WTC11 (cell line): ENCODE data around the gene ATP1A4. TPM values are rescaled to one million over a fixed set of nuclear protein-coding genes. Genes with fewer than 3 reads are reported as not detected.

Source experiments
- ATAC-seq: fragments of 200-7000 bp; cut with Tn5 transposase; 2 replicates; pipeline ENCODE4 v1.10.0; 2021; ENCODE audit warnings: mild to moderate bottlenecking, moderate library complexity
- CTCF ChIA-PET: fragments of 300-600 bp; sonication (Branson Sonifier 250); formaldehyde crosslinking; loops from one replicate; lab custom pipeline; 2021; ENCODE audit warnings: antibody characterized with exemption; lab: Charles Lee
- POLR2A ChIA-PET: fragments of 350-600 bp; sonication (Branson Sonifier 250); formaldehyde crosslinking; loops from one replicate; lab custom pipeline; 2021; ENCODE audit warnings: antibody characterized with exemption; lab: Charles Lee
- DNase-seq: peaks from one replicate; pipeline ENCODE4 v3.0.0; 2021; ENCODE audit warnings: low spot score
- H3K27ac Mint-ChIP-seq: 2 replicates; pipeline ENCODE4 v1.8.0; 2021; ENCODE audit warnings: mixed read lengths
- H3K27me3 Mint-ChIP-seq: 2 replicates; pipeline ENCODE4 v1.8.0; 2021; ENCODE audit warnings: low read depth, mild to moderate bottlenecking, moderate library complexity, mixed read lengths
- H3K36me3 Mint-ChIP-seq: 2 replicates; pipeline ENCODE4 v1.8.0; 2021; ENCODE audit warnings: mixed read lengths
- H3K4me1 Mint-ChIP-seq: 2 replicates; pipeline ENCODE4 v1.8.0; 2022; ENCODE audit warnings: mixed read lengths
- H3K4me3 Mint-ChIP-seq: 2 replicates; pipeline ENCODE4 v1.8.0; 2021; ENCODE audit warnings: mild to moderate bottlenecking, moderate library complexity, mixed read lengths
- H3K9me3 Mint-ChIP-seq: 2 replicates; pipeline ENCODE4 v1.8.0; 2021; ENCODE audit warnings: mixed read lengths
- CBFB ChIP-seq: sonication (generic); formaldehyde crosslinking; IDR thresholded peaks from 2 replicates; pipeline ENCODE4 v1.8.1; 2022; ENCODE audit warnings: mild to moderate bottlenecking, low read depth, missing genetic modification reagents
- FOXJ3 ChIP-seq: sonication (generic); formaldehyde crosslinking; IDR thresholded peaks from 2 replicates; pipeline ENCODE4 v1.9.0; 2021; ENCODE audit warnings: missing genetic modification reagents, mild to moderate bottlenecking, borderline replicate concordance
- FOXK1 ChIP-seq: sonication (generic); formaldehyde crosslinking; IDR thresholded peaks from 2 replicates; pipeline ENCODE4 v1.8.0; 2022; ENCODE audit warnings: mild to moderate bottlenecking, moderate library complexity, missing genetic modification reagents
- GABPB1 ChIP-seq: sonication (generic); formaldehyde crosslinking; IDR thresholded peaks from 2 replicates; pipeline ENCODE4 v1.8.1; 2023; ENCODE audit warnings: mild to moderate bottlenecking, missing genetic modification reagents
- MXD4 ChIP-seq: fragments of 250-450 bp; sonication (Bioruptor Pico); IDR thresholded peaks from 2 replicates; pipeline ENCODE4 v1.8.0; 2021; ENCODE audit warnings: mild to moderate bottlenecking, moderate library complexity, borderline replicate concordance
- NFE2L1 ChIP-seq: sonication (generic); formaldehyde crosslinking; IDR thresholded peaks from 2 replicates; pipeline ENCODE4 v1.8.1; 2023; ENCODE audit warnings: missing genetic modification reagents
- NFYB ChIP-seq: sonication (generic); formaldehyde crosslinking; conservative IDR thresholded peaks from 2 replicates; pipeline ENCODE4 v1.8.0; 2022; ENCODE audit warnings: low read depth, missing genetic modification reagents
- RORB ChIP-seq: fragments of 250-450 bp; sonication (Bioruptor Pico); IDR thresholded peaks from 2 replicates; pipeline ENCODE4 v1.9.0; 2021; ENCODE audit warnings: mild to moderate bottlenecking
- TCF7 ChIP-seq: sonication (generic); formaldehyde crosslinking; IDR thresholded peaks from 2 replicates; pipeline ENCODE4 v1.8.0; 2022; ENCODE audit warnings: mild to moderate bottlenecking, low read depth, missing genetic modification reagents, moderate library complexity
- TEAD1 ChIP-seq: sonication (generic); formaldehyde crosslinking; IDR thresholded peaks from 2 replicates; pipeline ENCODE4 v1.8.0; 2022; ENCODE audit warnings: mild to moderate bottlenecking, missing genetic modification reagents
- TEAD4 ChIP-seq: sonication (generic); formaldehyde crosslinking; IDR thresholded peaks from 2 replicates; pipeline ENCODE4 v1.8.0; 2022; ENCODE audit warnings: mild to moderate bottlenecking, missing genetic modification reagents
- TP53 ChIP-seq: sonication (generic); formaldehyde crosslinking; IDR thresholded peaks from 2 replicates; pipeline ENCODE4 v1.8.1; 2023; ENCODE audit warnings: mild to moderate bottlenecking, missing genetic modification reagents
- ZNF232 ChIP-seq: sonication (generic); formaldehyde crosslinking; IDR thresholded peaks from 2 replicates; pipeline ENCODE4 v1.8.0; 2022; ENCODE audit warnings: mild to moderate bottlenecking, missing genetic modification reagents
- ZNF671 ChIP-seq: fragments of 250-450 bp; sonication (Bioruptor Pico); IDR thresholded peaks from 2 replicates; pipeline ENCODE4 v1.8.0; 2021; ENCODE audit warnings: mild to moderate bottlenecking
- total RNA-seq: library from RNA; stranded (reverse); gene quantifications from 3 replicates; pipeline ENCODE4 v1.2.3, GENCODE V29; 2021
- TF ChIP-seq, protein P1 (sequence below): fragments of 250-450 bp; sonication (Bioruptor Pico); conservative IDR thresholded peaks from 2 replicates; pipeline ENCODE4 v1.9.0; 2021; ENCODE audit warnings: mild to moderate bottlenecking
- TF ChIP-seq, protein P2 (sequence below): sonication (generic); formaldehyde crosslinking; IDR thresholded peaks from 2 replicates; pipeline ENCODE4 v1.8.0; 2023; ENCODE audit warnings: mild to moderate bottlenecking, missing genetic modification reagents
- TF ChIP-seq, protein P3 (sequence below): sonication (generic); formaldehyde crosslinking; IDR thresholded peaks from 2 replicates; pipeline ENCODE4 v1.8.1; 2023; ENCODE audit warnings: mild to moderate bottlenecking, missing genetic modification reagents, moderate library complexity
- TF ChIP-seq, protein P4 (sequence below): sonication (generic); formaldehyde crosslinking; IDR thresholded peaks from 2 replicates; pipeline ENCODE4 v1.8.0; 2022; ENCODE audit warnings: mild to moderate bottlenecking, missing genetic modification reagents
- TF ChIP-seq, protein P5 (sequence below): sonication (generic); formaldehyde crosslinking; IDR thresholded peaks from 2 replicates; pipeline ENCODE4 v1.8.0; 2022; ENCODE audit warnings: mild to moderate bottlenecking, missing genetic modification reagents
- TF ChIP-seq, protein P6 (sequence below): sonication (generic); formaldehyde crosslinking; IDR thresholded peaks from 2 replicates; pipeline ENCODE4 v1.8.0; 2022; ENCODE audit warnings: mild to moderate bottlenecking, missing genetic modification reagents

Gene ATP1A4
- total RNA-seq, 1 experiment from 2014 or later = 0.37 TPM

DNA sequence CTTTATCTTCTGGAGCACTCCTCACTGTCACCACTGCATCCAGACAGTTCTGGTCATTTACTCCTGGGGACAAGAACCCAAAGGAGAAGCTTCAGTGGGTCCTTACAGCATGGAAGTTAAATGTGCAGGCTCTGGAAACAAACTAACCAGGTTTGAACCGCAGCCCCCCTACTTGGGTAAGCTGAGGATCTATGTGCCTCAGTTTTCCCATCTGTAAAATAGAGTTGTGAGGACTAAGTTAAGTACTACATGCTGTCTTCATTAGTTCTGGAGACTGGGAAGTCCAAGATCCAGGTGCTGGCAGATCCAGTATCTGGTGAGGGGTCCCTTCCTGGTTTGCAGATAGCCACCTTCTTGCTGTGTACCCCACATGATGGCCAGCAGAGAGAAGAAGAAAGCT is 43.9 kb upstream of the ATP1A4 start:
- ATAC-seq (no peak), DNase-seq (no peak)
- no peak overlapping the region for H3K4me3 Mint-ChIP-seq
- no peaks in the 10 kb centered on the region for H3K9me3 Mint-ChIP-seq
- peaks cover 3% of the 10 kb centered on the region; the same call in 1 of the 2 replicates for H3K27me3 Mint-ChIP-seq
- H3K4me1 Mint-ChIP-seq = peaks cover 48% of the 10 kb centered on the region
- CTCF ChIA-PET = interaction anchor here (1.3 to 9.3 kb wide), 6 partner anchors 10 to 184 kb away, joined by 3 to 83 read pairs (median 14); partner anchors contain the start of genes ATP1A2 and IGSF8
- TF ChIP-seq TP53 (no peak), GABPB1 (CRISPR knock-in tag) (no peak), TEAD1 (CRISPR knock-in tag) (no peak), ZNF232 (CRISPR knock-in tag) (no peak), MXD4 (CRISPR knock-in tag) (no peak), CBFB (no peak), ZNF671 (CRISPR knock-in tag) (no peak), NFE2L1 (CRISPR knock-in tag) (no peak), TEAD4 (CRISPR knock-in tag) (no peak), TCF7 (CRISPR knock-in tag) (no peak), FOXJ3 (CRISPR knock-in tag) (no peak), RORB (no peak), FOXK1 (CRISPR knock-in tag) (no peak), NFYB (CRISPR knock-in tag) (no peak)
- TF ChIP-seq, protein P1, sequence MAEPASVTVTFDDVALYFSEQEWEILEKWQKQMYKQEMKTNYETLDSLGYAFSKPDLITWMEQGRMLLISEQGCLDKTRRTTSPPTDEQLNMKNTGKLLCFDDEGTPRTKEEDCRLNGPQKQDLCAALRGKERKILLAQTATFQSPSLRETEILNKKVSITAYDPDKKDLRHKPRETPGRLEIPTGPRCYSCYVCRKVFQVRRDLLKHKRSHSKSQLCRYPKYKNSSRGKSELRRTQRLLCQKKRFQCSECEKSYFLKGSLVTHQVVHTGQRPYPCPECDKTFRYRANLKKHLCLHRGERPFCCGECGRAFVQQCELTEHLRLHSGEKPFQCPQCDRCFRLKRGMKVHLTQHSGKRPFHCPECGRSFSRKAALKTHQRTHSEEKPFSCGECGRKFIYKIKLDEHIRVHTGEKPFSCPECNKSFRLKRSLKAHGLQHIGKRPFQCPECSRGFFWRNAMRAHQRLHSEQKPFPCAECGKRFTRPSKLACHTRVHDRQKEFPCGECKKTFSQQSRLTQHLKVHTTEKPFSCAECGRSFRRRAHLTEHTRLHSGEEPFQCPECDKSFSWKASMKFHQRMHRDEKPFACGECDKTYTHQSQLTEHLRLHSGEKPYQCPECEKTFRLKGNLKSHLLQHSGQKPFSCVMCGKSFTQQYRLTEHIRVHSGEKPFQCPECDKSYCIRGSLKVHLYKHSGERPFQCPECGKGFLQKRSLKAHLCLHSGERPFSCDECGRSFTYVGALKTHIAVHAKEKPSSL = no peak
- TF ChIP-seq, protein P2, sequence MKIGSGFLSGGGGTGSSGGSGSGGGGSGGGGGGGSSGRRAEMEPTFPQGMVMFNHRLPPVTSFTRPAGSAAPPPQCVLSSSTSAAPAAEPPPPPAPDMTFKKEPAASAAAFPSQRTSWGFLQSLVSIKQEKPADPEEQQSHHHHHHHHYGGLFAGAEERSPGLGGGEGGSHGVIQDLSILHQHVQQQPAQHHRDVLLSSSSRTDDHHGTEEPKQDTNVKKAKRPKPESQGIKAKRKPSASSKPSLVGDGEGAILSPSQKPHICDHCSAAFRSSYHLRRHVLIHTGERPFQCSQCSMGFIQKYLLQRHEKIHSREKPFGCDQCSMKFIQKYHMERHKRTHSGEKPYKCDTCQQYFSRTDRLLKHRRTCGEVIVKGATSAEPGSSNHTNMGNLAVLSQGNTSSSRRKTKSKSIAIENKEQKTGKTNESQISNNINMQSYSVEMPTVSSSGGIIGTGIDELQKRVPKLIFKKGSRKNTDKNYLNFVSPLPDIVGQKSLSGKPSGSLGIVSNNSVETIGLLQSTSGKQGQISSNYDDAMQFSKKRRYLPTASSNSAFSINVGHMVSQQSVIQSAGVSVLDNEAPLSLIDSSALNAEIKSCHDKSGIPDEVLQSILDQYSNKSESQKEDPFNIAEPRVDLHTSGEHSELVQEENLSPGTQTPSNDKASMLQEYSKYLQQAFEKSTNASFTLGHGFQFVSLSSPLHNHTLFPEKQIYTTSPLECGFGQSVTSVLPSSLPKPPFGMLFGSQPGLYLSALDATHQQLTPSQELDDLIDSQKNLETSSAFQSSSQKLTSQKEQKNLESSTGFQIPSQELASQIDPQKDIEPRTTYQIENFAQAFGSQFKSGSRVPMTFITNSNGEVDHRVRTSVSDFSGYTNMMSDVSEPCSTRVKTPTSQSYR = no peak
- TF ChIP-seq, protein P3, sequence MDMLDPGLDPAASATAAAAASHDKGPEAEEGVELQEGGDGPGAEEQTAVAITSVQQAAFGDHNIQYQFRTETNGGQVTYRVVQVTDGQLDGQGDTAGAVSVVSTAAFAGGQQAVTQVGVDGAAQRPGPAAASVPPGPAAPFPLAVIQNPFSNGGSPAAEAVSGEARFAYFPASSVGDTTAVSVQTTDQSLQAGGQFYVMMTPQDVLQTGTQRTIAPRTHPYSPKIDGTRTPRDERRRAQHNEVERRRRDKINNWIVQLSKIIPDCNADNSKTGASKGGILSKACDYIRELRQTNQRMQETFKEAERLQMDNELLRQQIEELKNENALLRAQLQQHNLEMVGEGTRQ = no peak
- TF ChIP-seq, protein P4, sequence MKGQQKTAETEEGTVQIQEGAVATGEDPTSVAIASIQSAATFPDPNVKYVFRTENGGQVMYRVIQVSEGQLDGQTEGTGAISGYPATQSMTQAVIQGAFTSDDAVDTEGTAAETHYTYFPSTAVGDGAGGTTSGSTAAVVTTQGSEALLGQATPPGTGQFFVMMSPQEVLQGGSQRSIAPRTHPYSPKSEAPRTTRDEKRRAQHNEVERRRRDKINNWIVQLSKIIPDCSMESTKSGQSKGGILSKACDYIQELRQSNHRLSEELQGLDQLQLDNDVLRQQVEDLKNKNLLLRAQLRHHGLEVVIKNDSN (CRISPR knock-in tag) = no peak
- TF ChIP-seq, protein P5, sequence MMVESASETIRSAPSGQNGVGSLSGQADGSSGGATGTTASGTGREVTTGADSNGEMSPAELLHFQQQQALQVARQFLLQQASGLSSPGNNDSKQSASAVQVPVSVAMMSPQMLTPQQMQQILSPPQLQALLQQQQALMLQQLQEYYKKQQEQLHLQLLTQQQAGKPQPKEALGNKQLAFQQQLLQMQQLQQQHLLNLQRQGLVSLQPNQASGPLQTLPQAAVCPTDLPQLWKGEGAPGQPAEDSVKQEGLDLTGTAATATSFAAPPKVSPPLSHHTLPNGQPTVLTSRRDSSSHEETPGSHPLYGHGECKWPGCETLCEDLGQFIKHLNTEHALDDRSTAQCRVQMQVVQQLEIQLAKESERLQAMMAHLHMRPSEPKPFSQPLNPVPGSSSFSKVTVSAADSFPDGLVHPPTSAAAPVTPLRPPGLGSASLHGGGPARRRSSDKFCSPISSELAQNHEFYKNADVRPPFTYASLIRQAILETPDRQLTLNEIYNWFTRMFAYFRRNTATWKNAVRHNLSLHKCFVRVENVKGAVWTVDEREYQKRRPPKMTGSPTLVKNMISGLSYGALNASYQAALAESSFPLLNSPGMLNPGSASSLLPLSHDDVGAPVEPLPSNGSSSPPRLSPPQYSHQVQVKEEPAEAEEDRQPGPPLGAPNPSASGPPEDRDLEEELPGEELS (CRISPR knock-in tag) = no peak
- TF ChIP-seq, protein P6, sequence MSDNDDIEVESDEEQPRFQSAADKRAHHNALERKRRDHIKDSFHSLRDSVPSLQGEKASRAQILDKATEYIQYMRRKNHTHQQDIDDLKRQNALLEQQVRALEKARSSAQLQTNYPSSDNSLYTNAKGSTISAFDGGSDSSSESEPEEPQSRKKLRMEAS = no peak
- H3K27ac Mint-ChIP-seq = no peak overlapping the region
- POLR2A ChIA-PET = no interaction called here
- H3K36me3 Mint-ChIP-seq = no peaks in the 10 kb centered on the region
